Mucosa of descending colon (tissue), 3 donors: ENCODE data around the gene RPL3. TPM values are rescaled to one million over a fixed set of nuclear protein-coding genes. Genes with fewer than 3 reads are reported as not detected.
A peak's percentile ranks its signal among the peaks of the same experiment; 100 is the strongest.

Experiments used
- ATAC-seq: fragments of 200-7000 bp; cut with Tn5 transposase; one replicate; pipeline ENCODE4 v1.9.1; 2020; ENCODE audit warnings: mild to moderate bottlenecking, moderate library complexity
- DNase-seq, 3 donors: peaks; one replicate each; pipeline ENCODE4 v3.0.0-alpha.2; 2020
- H3K36me3 ChIP-seq: fragments of 200-600 bp; one replicate; pipeline ENCODE4 v1.8.0; 2021; ENCODE audit warnings: low read depth, mild to moderate bottlenecking
- H3K4me1 ChIP-seq: fragments of 200-600 bp; one replicate; pipeline ENCODE4 v1.8.0; 2021; ENCODE audit warnings: low read depth, mild to moderate bottlenecking
- H3K4me3 ChIP-seq: fragments of 200-600 bp; one replicate; pipeline ENCODE4 v1.8.0; 2021; ENCODE audit warnings: mild to moderate bottlenecking
- H3K9me3 ChIP-seq: fragments of 200-600 bp; one replicate; pipeline ENCODE4 v1.8.0; 2021; ENCODE audit warnings: mild to moderate bottlenecking
- intact Hi-C, 2 donors: fragments of 100-400 bp; cut with DNase I in 1 of 2; cut with micrococcal nuclease in 1 of 2; formaldehyde crosslinking; loops; one replicate each; pipeline versions ENCODE4 v1.11.0 to v1.11.1; 2022; cut with DNase I, micrococcal nuclease
- total RNA-seq, 3 donors: library from RNA; stranded (reverse); fragmentation: NEBNext Ultra II Directional in 2 of 3; extraction: Animal tissue kit (Norgen Biotek cat#: 25700) in 2 of 3; gene quantifications; one replicate each; pipeline versions ENCODE4 v1.2.1 to v1.2.4, GENCODE V29; 2021 to 2023
- TF ChIP-seq, protein P1 (sequence below): fragments of 200-600 bp; IDR thresholded peaks from one replicate; pipeline ENCODE4 v1.8.0; 2022; ENCODE audit warnings: antibody characterized with exemption, mild to moderate bottlenecking
- donor health status: DM: no; HTN: no; CAD: no; lungs with moderate emphysema.
- donor health status: DM: no; HTN: no; CAD: no.
- donor health status: DM: no; HTN: yes; CAD: no.

RPL3 gene
- total RNA-seq, 3 donors from 2014 or later, result 1,561 to 1,749 (median 1,709) TPM

DNA sequence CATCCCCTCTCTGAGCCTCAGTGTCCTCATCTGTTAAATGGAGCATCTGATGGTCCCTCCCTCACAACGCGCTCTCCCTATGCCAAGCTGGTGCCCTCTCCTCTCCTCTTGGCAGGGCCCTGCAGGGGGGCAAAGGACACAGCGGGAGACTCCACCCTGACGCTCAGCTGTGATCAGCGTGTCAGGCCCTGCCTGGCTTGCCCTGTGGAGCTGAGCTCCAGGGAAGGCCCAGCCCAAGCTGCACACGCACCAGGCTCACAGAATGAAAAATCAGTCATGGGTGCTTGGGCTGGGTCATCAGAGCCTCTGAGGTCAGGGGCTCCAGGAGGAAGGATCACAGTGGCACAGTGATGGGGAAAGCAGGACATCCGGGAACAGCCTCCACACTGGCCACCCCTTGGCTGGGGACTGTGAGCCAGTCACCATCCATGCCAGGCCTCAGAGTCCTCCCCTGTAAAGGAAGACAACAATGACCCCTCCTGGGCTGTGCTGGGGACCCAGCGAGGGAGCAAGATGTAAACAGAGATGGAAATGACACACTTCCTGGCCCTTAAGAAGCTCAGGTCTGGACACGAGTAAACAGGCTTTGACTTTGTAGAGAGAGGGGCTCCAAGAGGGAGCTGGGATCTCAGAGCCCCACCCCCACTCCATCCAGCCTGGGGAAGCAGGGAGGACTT, 36.6 kb downstream of the RPL3 start:
- Histone ChIP-seq H3K36me3 (no peaks in the 10 kb centered on the region), H3K4me1 (no peaks in the 10 kb centered on the region), H3K4me3 (no peak overlapping the region), H3K9me3 (peaks cover 5% of the 10 kb centered on the region)
- DNase-seq (no peak), ATAC-seq (peak; percentile 7)
- intact Hi-C loops, result no loop called here
- TF ChIP-seq, protein P1, sequence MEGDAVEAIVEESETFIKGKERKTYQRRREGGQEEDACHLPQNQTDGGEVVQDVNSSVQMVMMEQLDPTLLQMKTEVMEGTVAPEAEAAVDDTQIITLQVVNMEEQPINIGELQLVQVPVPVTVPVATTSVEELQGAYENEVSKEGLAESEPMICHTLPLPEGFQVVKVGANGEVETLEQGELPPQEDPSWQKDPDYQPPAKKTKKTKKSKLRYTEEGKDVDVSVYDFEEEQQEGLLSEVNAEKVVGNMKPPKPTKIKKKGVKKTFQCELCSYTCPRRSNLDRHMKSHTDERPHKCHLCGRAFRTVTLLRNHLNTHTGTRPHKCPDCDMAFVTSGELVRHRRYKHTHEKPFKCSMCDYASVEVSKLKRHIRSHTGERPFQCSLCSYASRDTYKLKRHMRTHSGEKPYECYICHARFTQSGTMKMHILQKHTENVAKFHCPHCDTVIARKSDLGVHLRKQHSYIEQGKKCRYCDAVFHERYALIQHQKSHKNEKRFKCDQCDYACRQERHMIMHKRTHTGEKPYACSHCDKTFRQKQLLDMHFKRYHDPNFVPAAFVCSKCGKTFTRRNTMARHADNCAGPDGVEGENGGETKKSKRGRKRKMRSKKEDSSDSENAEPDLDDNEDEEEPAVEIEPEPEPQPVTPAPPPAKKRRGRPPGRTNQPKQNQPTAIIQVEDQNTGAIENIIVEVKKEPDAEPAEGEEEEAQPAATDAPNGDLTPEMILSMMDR, result no peak

DNA sequence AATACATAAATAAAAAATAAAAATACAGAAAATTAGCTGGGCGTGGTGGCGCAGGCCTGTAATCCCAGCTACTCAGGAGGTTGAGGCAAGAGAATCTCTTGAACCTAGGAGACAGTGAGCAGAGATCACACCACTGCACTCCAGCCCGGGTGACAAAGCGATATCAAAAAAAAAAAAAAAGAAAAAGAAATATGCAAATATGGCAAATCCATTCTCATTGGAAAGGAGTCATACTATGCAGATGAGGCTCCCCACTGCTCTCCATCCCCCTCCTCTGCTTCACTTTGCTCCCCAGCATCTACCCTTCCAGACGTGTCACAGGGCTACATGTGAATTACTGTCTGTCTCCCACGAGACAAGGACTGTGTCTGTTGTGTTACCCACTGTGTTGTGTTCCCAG, 38.3 kb downstream of the RPL3 start:
- ATAC-seq (no peak), DNase-seq (no peak)
- Histone ChIP-seq H3K9me3 (peaks cover 5% of the 10 kb centered on the region), H3K36me3 (no peaks in the 10 kb centered on the region), H3K4me3 (no peak overlapping the region), H3K4me1 (no peaks in the 10 kb centered on the region)
- TF ChIP-seq, protein P1, result no peak
- intact Hi-C loops, result no loop called here

DNA sequence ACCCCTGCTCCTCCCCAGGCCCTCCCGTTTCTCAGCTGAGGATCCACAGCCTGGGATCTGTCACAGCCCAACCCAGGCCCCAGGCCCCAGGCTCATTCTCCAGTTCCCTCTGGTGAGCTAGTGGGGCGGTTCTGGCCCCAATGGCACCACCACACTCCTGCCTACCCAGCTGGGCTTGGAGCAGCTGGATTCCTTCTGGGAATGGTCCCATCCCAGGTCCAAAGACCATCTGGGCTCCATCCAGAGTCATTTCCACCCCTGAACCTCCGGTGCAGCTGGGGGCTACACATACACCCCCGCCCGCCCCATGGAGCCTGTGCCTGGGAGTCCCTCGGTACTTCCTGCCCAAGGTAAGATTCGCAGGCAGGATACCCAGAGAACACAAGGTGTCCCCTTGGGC, 39.2 kb downstream of the RPL3 start:
- no peak for ATAC-seq
- H3K9me3 ChIP-seq, result peaks cover 4% of the 10 kb centered on the region
- intact Hi-C loops, result no loop called here

DNA sequence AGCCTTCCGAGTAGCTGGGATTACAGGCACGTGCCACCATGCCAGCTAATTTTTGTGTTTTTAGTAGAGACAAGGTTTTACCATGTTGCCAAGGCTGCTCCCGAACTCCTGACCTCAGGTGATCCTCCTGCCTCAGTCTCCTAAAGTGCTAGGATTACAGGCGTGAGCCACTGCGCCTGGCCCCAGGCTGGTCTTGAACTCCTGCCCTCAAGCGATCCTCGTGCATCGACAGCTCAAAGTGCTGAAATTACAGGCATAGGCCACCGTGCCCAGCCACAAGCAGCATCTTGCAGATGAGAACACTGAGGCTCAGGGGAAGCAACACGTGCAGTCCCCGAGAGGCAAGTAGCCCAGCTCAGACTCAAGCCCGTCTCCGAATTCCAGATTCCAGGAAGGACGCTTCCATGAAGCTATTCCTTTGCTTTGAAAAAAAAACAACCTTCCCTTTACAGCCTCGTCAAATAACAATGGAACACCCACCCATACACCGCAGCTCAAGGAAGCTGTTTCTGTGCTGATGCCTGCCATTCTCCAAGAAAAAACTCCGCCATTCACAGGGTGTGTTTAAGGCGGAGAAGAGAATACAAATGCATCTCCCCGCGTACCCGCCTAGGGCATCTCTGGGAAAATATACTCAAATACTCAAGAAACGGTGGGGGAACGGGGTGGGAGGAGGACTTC, 40.1 kb downstream of the RPL3 start:
- no peaks in the 10 kb centered on the region for H3K9me3 ChIP-seq
- ATAC-seq (no peak), DNase-seq (no peak)
- intact Hi-C loops, result no loop called here
- TF ChIP-seq, protein P1, result no peak
- no peaks in the 10 kb centered on the region for H3K36me3 ChIP-seq
- H3K4me3 ChIP-seq, result no peak overlapping the region
- no peaks in the 10 kb centered on the region for H3K4me1 ChIP-seq

More for the DNA sequence above, 39.2 kb downstream of the RPL3 start:
- H3K4me3 ChIP-seq, result no peak overlapping the region
- H3K4me1 ChIP-seq, result no peaks in the 10 kb centered on the region
- TF ChIP-seq, protein P1, result no peak
- no peak for DNase-seq
- no peaks in the 10 kb centered on the region for H3K36me3 ChIP-seq

DNA sequence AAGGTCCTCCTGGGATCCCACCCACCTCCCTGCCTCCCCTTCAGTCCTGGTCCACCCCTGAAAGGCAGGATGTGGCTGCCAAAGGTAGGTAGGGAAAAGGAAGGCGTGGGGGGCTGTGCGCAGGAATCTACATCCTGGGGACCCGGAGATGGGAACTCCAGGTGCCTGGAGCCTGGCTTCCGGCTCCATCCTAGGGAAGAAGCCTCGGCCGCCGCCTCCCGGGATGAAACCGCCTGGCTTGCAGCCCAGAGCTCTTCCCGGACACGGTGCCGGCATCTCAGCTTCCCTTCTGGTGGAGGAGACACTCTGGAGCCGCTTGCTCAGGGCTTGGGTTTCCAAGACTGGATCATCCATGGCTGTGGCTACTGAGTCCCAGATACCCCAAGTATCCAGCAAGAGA, 41.4 kb downstream of the RPL3 start:
- intact Hi-C loops, result no loop called here
- TF ChIP-seq, protein P1, result no peak
- no peak for ATAC-seq

More for the DNA sequence above, 41.4 kb downstream of the RPL3 start:
- H3K36me3 ChIP-seq, result no peaks in the 10 kb centered on the region
- H3K4me1 ChIP-seq, result no peaks in the 10 kb centered on the region
- DNase-seq, result no peak
- H3K9me3 ChIP-seq, result no peaks in the 10 kb centered on the region
- no peak overlapping the region for H3K4me3 ChIP-seq
